H1 (cell line): Measurements from ENCODE around the gene PSMC3. TPM values are rescaled to one million over a fixed set of nuclear protein-coding genes. Genes with fewer than 3 reads are reported as not detected.

Experiments
- polyA plus RNA-seq, 7 experiments: library from polyadenylated mRNA; depleted of rRNA in 3 of 7; stranded (reverse) in 5 of 7; unstranded in 2 of 7; fragments of >200 nt in 5 of 7; fragments of 200-250 nt in 2 of 7; gene quantifications; 1 replicate in 5 of 7; 2 replicates in 1 of 7; 4 replicates in 1 of 7; pipeline versions ENCODE4 v1.2.1 to v1.2.3, GENCODE V29; 2011 to 2013; ENCODE audit warnings: missing spikeins in 2 of 7, mixed read lengths in 2 of 7
- total RNA-seq: library from RNA; stranded (reverse); fragmentation: NEBNext Ultra II Directional; extraction: Animal tissue kit (Norgen Biotek cat#: 25700); gene quantifications from 2 replicates; pipeline ENCODE4 v1.2.1, GENCODE V29; 2021
- TF ChIP-seq, protein P1 (sequence below): IDR thresholded peaks from 2 replicates; pipeline ENCODE4 v1.6.1; 2012; ENCODE audit warnings: low read length, inconsistent platforms

The PSMC3 gene
- total and polyA plus RNA-seq, 2 of the 8 experiments (the other 6 are each of a cell fraction or from before 2014, with no cell fraction given), result 105 to 160 TPM

DNA sequence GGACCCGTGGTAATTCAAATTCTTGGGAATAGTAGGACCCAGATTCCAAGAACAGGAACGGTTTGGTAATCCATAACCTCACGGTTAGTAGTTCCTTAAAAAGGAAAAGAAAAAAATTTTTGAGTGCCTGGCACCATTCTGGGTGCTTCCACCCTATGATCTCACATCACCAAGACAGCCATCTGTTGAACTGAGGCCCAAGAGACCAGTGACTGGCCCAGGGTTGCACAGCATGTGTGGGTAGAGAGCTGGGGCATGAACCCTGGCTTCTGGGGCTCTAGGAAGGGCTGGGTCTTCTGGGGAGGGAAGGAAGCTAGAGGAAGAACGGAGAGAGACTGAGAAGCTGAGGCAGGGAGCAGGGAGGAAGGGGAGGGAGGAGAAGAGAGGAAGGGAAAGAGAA, 43.2 kb downstream of the PSMC3 start (continued):
- TF ChIP-seq, protein P1, sequence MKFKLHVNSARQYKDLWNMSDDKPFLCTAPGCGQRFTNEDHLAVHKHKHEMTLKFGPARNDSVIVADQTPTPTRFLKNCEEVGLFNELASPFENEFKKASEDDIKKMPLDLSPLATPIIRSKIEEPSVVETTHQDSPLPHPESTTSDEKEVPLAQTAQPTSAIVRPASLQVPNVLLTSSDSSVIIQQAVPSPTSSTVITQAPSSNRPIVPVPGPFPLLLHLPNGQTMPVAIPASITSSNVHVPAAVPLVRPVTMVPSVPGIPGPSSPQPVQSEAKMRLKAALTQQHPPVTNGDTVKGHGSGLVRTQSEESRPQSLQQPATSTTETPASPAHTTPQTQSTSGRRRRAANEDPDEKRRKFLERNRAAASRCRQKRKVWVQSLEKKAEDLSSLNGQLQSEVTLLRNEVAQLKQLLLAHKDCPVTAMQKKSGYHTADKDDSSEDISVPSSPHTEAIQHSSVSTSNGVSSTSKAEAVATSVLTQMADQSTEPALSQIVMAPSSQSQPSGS, result no peak
